ENCODE data around the gene CDSN.
"Not testable (repeated sequence)": the region's sequence is repeated elsewhere in the genome, so short reads cannot be mapped to it uniquely, and the experiment has no call there.

The CDSN gene

DNA sequence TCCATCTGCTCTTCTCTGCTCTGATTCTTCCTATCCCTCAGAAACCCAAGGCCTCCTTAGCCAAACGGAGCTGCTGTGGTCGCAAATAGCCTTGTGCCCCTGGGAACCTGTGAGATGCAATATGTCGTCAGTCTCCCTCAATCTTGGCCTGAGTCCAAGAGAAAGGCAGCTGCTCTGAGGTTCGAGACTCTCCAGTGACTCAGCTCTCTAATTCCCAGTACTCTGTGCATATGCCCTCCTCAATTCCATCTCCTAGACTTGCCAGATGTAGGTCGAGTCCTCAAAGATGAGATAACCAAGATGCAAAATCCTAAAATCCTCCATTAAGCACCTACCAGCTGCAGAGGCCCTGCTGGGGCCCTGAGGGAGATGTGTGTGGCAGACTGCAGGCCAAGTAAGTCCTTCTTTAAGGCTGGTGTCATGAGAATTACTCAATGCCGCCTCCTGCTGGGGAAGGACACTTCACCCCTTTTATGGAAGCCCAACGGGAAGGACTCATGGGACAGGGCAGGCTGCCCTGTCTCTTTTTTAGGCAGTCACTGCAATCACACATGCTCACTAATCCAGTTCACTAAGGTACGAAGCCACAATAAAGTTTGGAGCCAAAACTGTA lies 36.4 kb downstream of the CDSN start:
- DNase-seq: peak in 3 of 5 experiments; percentile 11 to 50 (median 30)

- no peak for DNase-seq
Measured at GRCh38 chr6:31081872-31082271, 38.4 kb downstream of the CDSN start.

- DNase-seq: peak in 4 of 5 experiments; percentile 27 to 63 (median 50)
Measured at GRCh38 chr6:31079656-31080261, 40.5 kb downstream of the CDSN start.

- no peak for DNase-seq
Measured at GRCh38 chr6:31076611-31077010, 43.6 kb downstream of the CDSN start.

GRCh38 chr6:31075528-31075927 lies 44.7 kb downstream of the CDSN start:
- no peak for DNase-seq

- DNase-seq: no peak
Measured at GRCh38 chr6:31074401-31074800, 45.8 kb downstream of the CDSN start.

DNA sequence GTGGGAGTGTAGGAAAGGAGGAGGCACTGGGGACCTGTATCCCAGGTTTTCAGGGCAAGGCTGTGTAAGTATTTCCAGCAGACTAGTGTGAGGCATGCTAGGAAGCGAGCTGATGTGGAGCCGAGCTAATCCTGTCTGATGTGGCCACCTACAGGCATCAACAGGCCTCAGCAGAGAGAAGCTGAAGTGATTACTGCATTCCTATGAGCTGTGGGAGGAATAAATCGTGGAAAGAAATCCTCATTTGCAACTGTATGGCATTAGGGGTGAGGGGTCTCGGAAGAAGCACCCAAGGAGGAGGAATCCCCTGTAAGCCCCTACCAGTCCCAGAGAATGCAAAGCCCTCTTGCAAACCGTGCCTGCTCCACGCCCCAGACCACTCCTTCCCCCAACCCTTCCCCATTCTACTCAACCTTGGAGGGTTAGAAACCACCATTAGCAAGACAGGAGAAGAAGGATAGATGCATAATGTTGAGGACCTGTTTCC lies 49.5 kb downstream of the CDSN start:
- DNase-seq: no peak

DNA sequence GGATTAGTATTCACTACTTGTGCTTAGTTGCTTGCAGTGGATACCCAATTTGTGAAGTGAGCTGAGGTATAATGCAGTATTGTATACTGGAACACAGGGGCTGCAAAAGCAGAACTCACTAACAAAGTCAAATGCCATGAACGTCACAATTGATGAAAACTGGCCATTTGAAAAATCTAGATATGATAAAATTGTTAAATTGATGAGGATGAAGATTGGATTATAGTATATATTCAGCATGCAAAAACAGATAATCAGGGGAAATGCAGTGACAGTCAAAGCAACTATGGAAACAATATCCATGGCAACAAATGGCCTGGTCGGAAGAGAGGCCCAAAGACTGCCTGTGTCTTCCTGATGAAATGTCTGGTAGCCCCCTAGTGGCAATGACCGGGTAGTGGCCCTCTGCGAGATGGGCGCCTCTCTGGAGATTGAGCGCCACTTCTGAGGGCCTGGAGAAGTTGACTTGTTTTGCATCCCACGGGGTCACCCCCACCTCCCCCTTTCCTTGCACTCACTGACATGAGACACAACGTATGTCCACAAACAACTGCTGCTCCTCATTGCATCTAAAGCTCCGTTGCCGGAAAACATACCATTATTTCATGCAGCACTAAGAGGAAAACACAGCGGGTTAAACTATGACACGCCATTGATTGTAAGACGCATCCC lies 51.4 kb downstream of the CDSN start:
- DNase-seq: peak; percentile 23 to 66 (median 50)

DNA sequence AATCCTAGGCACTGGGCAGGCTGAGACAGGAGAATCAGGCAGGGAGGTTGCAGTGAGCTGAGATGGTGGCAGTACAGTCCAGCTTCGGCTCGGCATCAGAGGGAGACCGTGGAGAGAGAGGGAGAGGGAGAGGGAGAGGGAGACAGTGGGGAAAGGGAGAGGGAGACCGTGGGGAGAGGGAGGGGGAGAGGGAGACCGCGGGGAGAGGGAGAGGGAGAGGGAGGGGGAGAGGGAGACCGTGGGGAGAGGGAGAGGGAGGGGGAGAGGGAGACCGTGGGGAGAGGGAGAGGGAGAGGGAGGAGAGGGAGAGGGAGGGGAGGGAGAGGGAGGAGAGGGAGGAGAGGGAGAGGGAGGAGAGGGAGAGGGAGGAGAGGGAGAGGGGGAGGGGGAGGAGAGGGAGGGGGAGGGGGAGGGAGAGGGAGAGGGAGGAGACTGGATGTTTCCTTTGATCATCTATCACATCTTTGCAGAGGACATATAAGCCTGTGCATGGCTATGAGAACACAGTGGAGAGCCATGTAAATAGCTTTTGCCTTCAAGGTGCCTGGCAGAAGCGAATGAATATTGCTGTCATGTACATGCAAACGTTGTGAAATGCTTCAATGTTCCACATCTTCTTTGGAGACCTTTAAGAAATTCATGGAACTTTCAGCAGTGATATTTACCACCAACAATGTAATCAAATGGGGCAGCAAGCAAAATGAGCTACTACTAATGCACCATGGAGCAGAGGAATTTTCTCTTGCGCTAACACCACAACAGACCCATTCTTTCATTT lies 52.2 kb downstream of the CDSN start:
- not testable (repeated sequence) for DNase-seq

- DNase-seq: not testable (repeated sequence)
Measured at GRCh38 chr6:31067028-31067427, 53.2 kb downstream of the CDSN start.

DNA sequence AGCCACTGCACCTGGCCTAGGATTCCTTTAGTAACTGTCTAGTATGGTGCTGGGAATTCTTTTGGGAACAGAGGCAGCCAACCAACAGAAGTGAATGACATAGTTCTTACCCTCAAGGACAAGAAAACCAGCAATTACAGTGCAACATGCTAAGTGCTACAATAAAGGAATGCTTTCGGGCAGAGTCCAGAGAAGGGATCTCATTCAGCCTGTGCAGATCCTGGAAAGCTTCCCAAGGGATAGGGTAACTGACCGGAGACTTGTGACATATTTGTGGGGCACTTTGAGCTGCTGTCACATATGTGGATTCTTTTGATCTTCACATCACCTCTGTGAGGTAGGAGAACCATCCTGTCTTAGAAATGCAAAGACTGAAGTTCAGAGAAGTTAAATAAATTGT lies 54.7 kb downstream of the CDSN start:
- no peak for DNase-seq
